Measurements from ENCODE around the gene CNOT2.

CNOT2 gene

GRCh38 chr12:70194076-70194475 is 49.2 kb upstream of the CNOT2 start:
- no peak for ATAC-seq
- TF ChIP-seq ZNF70 (CRISPR knock-in tag; IDR thresholded peaks at IDR 0.05) (no peak), TCF4 (CRISPR knock-in tag; IDR thresholded peaks at IDR 0.05; ENCODE audit: borderline replicate concordance) (no peak), SNAI2 (CRISPR knock-in tag; IDR thresholded peaks at IDR 0.05) (no peak)

DNA sequence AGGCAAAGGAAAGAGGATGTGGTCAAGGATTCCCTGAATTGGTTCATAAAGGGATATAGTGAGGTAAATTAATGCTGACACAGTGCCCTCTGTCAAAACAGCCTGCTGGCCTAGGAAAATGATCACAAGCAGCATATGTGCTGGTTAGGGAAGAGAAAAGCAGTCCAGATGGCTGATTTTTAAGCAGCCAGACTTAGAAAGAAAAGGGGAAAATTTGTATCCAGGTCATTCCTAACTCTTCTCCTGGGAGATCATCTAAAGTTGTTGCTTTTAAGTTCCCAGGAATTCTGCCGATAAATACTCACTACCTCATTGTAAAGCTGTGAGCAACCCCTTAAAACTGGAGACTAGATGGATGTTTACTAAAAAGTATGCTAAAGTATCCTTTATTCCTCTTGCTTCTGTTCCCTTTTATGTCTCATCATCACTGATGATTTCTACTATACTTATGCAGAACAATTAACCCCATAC is 46.4 kb upstream of the CNOT2 start:
- TF ChIP-seq, protein P1, sequence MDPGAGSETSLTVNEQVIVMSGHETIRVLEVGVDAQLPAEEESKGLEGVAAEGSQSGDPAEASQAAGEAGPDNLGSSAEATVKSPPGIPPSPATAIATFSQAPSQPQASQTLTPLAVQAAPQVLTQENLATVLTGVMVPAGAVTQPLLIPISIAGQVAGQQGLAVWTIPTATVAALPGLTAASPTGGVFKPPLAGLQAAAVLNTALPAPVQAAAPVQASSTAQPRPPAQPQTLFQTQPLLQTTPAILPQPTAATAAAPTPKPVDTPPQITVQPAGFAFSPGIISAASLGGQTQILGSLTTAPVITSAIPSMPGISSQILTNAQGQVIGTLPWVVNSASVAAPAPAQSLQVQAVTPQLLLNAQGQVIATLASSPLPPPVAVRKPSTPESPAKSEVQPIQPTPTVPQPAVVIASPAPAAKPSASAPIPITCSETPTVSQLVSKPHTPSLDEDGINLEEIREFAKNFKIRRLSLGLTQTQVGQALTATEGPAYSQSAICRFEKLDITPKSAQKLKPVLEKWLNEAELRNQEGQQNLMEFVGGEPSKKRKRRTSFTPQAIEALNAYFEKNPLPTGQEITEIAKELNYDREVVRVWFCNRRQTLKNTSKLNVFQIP (CRISPR knock-in tag; IDR thresholded peaks at IDR 0.05; ENCODE audit: borderline replicate concordance, low read depth): no peak
- no peak for TF ChIP-seq CSDC2 (CRISPR knock-in tag; IDR thresholded peaks at IDR 0.05)
- TF ChIP-seq TSHZ2 (CRISPR knock-in tag; IDR thresholded peaks at IDR 0.05): no peak
- no peak for TF ChIP-seq ESRRG (CRISPR knock-in tag; IDR thresholded peaks at IDR 0.05)
- no peak for TF ChIP-seq ZNF8 (CRISPR knock-in tag; IDR thresholded peaks at IDR 0.05)
- TF ChIP-seq ARNTL (CRISPR knock-in tag; IDR thresholded peaks at IDR 0.05; ENCODE audit: borderline replicate concordance, low read depth): no peak
- no peak for TF ChIP-seq ZFP30 (CRISPR knock-in tag; IDR thresholded peaks at IDR 0.05)
- no peak for TF ChIP-seq TCF4 (CRISPR knock-in tag; IDR thresholded peaks at IDR 0.05; ENCODE audit: borderline replicate concordance)
- no peak for TF ChIP-seq PPARA (CRISPR knock-in tag; IDR thresholded peaks at IDR 0.05; ENCODE audit: borderline replicate concordance)
- no peak for ATAC-seq

- TF ChIP-seq ZC3H10 (CRISPR knock-in tag; IDR thresholded peaks at IDR 0.05) (no peak), OSR1 (CRISPR knock-in tag; IDR thresholded peaks at IDR 0.05) (no peak), ESRRG (CRISPR knock-in tag; IDR thresholded peaks at IDR 0.05) (no peak)
- no peak for ATAC-seq
Measured at GRCh38 chr12:70197345-70197744, 45.9 kb upstream of the CNOT2 start.

DNA sequence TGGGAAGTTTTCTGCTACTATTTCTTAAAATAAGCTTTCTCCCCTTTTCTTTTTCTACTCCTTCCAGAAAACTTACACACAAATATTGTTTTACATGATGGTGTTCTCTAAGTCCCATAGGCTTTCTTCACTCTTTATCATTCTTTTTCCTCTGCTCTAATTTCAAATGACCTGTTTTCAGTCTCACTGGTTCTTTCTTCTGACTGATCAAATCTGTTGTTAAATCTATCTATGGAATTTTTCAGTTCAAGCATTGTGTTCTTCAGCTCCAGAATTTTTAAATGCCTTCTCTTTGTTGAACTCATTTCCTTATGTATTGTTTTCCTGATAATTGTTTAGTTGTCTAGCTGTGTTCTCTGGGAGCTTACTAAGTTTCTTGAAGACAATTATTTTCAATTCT is 29.5 kb upstream of the CNOT2 start:
- ATAC-seq: no peak
- TF ChIP-seq ZC3H10 (CRISPR knock-in tag; IDR thresholded peaks at IDR 0.05): no peak
- no peak for TF ChIP-seq TSHZ2 (CRISPR knock-in tag; IDR thresholded peaks at IDR 0.05)
- no peak for TF ChIP-seq ZNF8 (CRISPR knock-in tag; IDR thresholded peaks at IDR 0.05)
- TF ChIP-seq ISL1 (CRISPR knock-in tag; IDR thresholded peaks at IDR 0.05): no peak
- TF ChIP-seq, protein P2, sequence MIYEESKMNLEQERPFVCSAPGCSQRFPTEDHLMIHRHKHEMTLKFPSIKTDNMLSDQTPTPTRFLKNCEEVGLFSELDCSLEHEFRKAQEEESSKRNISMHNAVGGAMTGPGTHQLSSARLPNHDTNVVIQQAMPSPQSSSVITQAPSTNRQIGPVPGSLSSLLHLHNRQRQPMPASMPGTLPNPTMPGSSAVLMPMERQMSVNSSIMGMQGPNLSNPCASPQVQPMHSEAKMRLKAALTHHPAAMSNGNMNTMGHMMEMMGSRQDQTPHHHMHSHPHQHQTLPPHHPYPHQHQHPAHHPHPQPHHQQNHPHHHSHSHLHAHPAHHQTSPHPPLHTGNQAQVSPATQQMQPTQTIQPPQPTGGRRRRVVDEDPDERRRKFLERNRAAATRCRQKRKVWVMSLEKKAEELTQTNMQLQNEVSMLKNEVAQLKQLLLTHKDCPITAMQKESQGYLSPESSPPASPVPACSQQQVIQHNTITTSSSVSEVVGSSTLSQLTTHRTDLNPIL (CRISPR knock-in tag; IDR thresholded peaks at IDR 0.05; ENCODE audit: low read depth): no peak
- no peak for TF ChIP-seq CSDC2 (CRISPR knock-in tag; IDR thresholded peaks at IDR 0.05)
- no peak for TF ChIP-seq ARNTL (CRISPR knock-in tag; IDR thresholded peaks at IDR 0.05; ENCODE audit: borderline replicate concordance, low read depth)
- no peak for TF ChIP-seq BACH2 (CRISPR knock-in tag; IDR thresholded peaks at IDR 0.05; ENCODE audit: borderline replicate concordance)
- TF ChIP-seq SNAI2 (CRISPR knock-in tag; IDR thresholded peaks at IDR 0.05): no peak
- TF ChIP-seq RARB (CRISPR knock-in tag; IDR thresholded peaks at IDR 0.05): no peak
- TF ChIP-seq TCF4 (CRISPR knock-in tag; IDR thresholded peaks at IDR 0.05; ENCODE audit: borderline replicate concordance): no peak
- TF ChIP-seq GLIS3 (CRISPR knock-in tag; IDR thresholded peaks at IDR 0.05): no peak
- TF ChIP-seq, protein P3, sequence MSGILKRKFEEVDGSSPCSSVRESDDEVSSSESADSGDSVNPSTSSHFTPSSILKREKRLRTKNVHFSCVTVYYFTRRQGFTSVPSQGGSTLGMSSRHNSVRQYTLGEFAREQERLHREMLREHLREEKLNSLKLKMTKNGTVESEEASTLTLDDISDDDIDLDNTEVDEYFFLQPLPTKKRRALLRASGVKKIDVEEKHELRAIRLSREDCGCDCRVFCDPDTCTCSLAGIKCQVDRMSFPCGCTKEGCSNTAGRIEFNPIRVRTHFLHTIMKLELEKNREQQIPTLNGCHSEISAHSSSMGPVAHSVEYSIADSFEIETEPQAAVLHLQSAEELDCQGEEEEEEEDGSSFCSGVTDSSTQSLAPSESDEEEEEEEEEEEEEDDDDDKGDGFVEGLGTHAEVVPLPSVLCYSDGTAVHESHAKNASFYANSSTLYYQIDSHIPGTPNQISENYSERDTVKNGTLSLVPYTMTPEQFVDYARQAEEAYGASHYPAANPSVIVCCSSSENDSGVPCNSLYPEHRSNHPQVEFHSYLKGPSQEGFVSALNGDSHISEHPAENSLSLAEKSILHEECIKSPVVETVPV (CRISPR knock-in tag; IDR thresholded peaks at IDR 0.05): no peak
- TF ChIP-seq ZNF565 (CRISPR knock-in tag; conservative IDR thresholded peaks at IDR 0.05; ENCODE audit: low read depth): no peak
- TF ChIP-seq, protein P1 (CRISPR knock-in tag; IDR thresholded peaks at IDR 0.05; ENCODE audit: borderline replicate concordance, low read depth): no peak

Measured in SK-N-SH treated with all-trans-retinoic acid at 6 μM for 48 hours (cell line).